HG03457 (cell line): ENCODE measurements around the gene ACLY.

Experiments
- ATAC-seq: cut with Tn5 transposase; IDR thresholded peaks from one replicate; pipeline ENCODE4 v1.9.1; 2021; ENCODE audit warnings: moderate number of reproducible peaks; ENCODE audit not compliant: unreplicated experiment

The ACLY gene

DNA sequence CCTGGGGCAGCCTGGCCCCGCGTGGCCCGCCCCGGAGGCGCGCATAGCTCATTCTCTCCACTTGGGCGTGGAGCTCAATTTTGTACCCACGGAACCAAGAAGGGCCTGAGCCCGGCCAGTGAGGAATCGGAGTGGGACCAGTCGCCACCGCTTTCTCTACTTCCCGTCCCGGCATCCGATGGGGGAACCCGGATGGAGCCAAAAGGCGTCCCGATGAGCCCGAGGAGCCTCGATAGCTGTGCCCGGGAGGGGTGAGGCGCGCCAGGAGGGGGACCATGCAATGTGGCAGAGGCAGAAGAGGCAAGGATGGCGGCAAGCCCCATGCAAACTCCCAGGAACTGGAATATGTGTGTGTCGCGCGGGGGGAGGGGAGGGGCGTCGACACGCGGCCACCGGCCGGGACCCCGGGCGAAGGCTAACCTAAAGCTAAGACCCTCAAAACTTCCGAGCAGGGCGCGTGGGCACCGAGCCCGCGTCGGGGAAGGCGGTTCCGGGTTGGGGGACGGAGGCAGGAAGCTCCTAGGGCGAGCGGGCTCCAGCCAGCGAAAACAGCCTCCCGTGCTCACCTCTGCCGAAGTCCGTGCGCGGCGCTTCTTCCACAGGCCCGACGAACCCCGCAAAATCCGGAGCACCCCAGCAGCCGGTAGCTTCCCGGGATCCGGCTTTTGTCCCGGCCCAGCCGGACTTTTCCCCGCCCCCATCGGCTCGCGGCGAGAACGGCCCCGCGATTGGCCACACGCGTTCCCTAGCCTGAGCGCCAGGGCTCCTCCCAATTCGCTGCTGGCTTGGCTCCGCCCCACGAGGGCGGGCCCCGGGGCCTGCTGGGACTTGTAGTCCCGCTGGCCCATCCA is at the start of gene ACLY:
Gene ACLY (minus strand): TSS at position 638 of the 851 bp plus-strand sequence. CDS start 5,078 bp downstream, outside the sequence.
- peak; percentile 86 for ATAC-seq

DNA sequence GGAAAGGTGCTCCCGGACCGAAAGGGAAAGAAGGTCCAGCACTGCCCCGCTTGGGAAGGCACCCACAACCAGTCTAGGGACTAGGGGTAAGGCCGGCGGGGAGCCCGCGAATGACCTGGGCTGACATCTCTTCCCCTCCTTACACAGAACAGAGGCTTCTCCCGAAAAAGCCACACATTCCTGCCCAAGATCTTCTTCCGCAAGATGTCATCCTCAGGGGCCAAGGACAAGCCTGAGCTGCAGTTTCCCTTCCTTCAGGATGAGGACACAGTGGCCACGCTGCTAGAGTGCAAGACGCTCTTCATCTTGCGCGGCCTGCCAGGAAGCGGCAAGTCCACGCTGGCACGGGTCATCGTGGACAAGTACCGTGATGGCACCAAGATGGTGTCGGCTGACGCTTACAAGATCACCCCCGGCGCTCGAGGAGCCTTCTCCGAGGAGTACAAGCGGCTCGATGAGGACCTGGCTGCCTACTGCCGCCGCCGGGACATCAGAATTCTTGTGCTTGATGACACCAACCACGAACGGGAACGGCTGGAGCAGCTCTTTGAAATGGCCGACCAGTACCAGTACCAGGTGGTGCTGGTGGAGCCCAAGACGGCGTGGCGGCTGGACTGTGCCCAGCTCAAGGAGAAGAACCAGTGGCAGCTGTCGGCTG is 49.3 kb upstream of the ACLY start:
- no peak for ATAC-seq

DNA sequence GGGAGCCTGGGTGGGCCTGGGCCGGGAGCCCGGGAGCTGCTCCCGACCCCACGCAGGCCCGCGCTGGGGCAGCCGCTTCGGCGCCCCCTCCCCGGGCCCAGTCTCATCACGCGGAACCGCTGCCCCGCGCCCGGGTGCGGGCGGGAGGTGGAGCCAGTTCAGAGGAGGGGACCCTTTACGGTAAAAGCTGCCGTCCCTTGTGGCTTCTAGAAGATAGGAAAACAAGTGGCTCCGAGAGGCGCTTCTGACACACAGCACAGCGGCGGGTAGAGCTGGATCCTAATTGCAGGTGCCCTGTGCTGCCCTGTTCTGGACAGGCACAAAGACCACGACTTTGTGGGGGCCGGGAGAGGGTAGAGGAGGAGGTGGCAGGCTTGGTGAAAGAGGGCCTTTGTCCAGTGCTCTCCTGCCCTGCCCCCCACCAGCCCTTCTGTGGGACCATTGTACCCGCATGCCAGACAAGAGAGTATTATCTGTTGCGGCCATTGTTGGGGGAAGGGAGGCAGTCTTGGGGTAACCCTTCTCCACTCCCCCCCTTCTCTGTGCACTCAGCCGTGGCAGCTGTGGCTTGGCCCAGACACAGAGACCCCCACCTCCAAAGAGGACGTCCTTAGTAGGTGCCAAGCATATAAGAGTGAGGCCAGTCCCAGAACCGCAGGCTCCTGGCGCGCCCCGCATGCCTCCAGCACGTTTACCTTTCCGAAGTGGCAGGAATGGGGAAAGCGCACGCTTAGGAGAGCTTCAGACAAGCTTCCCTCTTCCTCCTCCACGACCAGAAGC is 48.6 kb upstream of the ACLY start:
- ATAC-seq: no peak

DNA sequence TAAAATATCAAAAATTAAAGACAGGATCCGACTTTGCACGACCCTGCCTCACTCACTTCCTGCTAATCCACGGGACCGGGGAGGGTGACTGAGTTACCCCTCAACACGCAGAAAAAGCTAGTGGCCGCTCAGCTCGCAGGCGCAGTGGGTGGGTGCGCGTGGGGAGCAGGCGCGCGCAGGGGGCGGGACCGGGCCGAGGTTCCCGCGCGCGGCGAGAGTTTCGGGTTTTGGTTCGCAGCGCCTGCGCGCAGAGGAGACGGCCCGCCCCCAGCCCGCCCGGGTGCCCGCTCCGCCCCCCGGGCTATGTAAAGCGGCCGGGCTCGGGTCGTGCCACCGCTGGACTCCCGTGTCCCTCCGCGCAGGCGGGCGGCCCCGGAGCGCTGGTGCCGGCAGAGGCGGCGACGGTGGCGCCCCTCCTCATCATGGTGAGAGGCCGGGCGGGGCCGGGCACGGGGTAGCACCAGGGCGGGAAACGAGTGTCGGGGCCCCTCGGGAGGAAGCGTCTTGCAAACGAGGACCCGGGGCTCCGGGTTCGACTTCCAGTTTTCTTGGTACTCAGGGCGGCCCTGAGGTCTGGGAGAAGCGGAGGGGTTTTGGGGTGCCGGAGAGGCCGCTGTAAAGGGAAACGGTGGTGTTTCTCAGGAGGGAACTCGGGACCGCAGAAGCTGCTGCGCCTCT is 47.9 kb upstream of the ACLY start, which contains the start of gene CNP:
Gene CNP (plus strand): TSS at position 333 of the 678 bp plus-strand sequence. CDS start 90 bp downstream, at position 423.
- peak; percentile 44 for ATAC-seq

DNA sequence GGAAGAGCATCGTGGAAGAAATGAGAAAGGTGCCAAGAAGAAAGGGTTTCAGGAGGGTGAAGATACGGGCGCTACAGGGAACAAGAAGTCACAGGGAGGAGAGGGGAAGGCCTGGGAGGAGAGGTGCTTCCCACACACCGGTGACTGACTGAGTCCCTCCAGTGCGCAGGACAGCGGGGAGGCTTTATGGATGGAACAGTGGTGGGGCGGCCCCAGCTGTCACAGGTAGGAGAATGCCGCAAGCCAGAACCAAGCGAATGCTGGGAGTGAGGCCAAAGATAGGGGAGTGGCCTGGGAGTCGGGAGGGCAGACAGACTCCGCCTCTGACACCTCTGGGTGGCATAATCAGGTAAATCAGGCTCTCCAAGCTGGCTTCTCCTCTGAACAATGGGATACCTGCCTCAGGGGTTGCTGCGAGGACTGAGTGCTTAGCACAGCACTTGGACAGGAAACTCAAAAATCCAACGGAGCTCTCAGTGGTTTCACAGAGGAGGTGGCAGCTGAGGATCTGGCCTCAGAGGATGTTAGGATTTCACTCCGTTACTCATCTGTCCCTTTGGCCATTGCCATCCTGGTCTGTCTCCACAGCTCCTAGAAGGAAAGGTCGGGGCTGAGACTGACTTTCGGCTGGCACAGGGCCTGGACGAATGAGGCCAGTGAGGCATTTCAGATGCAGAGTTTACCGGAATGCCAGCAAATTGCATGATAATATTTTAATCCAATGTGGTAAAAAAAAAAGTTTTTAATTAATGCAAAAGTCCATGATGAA is 47.1 kb upstream of the ACLY start:
- no peak for ATAC-seq

DNA sequence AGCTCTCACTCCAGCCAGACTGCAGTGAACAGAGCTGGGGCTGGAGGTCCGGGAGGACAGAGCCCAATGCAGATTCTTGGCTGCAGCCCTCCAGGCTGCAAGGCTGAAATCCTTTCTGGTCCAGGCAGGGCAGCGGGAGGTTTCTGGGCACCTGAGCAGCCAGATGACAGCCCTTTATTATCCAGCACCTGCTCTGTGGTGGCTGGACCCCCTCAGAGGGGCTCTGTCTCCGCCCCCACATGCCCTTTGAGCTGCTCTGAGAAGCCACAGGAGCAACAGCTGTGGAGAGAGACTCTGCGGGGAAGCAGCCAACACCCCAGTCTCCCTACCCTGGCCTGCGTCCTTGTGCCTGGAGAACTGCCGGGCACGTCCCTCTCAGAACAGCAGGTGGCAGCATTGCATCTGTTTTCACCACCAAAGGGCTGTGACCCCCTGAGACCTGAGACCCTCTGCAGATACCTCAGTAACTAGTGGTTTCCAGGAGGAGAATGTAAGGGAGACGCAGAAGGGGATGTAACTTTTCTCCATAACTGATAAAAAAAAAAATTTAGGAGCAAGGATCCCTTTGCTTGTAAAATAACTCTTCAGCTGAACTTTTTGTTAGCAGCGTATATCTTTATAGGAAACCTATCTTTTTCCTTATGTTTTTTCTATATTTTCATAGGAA is 44.1 kb upstream of the ACLY start:
- no peak for ATAC-seq

DNA sequence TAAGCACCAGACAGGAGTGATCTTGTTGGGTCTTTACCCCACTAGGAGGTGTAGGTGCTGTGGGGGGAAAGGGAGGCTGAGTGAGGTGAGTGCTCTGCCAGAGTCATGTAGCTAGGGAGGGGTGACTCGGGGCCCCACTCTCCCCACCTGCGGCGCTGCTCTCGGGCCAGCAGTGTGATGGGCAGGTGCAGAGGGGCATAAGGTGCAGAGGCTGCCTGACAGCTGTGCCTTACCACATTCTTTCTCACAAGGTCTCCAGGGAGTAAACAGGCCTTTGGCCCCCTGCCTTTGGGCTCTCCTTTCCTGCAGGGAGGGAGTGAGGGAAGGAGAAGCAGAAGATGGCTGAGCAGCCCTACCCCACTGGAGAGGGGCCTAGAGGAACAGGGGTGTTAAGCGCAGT is 43.4 kb upstream of the ACLY start:
- no peak for ATAC-seq

DNA sequence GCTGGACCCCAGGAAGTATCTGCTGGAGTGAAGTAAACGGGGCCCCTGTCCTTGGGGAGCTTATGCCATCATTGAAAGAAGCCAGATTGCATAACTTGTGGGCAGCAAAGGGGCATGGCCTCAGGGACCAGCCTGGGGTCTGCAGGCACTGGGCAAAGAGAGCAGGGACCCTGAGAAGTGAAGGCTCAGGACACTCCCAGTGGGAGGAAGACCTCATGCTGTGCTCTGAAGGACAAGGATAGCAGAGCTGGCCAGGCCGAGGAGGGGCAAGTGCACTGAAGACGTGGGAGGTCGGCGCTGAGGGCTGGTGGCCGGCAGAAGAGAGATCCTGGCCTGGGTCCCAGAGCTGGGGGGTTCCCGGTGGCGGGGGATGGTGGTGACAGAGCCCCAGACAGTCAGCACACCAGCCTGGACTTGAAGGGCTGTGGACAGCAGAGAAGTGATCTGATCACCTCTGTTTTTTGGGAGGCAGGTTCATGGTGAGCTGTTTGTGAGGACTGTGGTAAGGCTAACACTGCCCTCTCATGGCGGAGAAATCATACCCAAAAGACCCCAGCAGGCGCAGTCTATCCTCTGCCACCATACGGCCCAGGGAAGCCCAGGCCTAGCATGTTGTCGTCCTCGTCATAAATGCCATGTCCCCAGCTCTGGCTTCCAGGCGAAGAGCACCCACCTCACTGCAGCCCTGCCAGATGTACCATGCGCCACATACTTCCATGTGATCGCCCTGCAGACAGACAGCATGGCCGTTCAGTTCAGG is 40.8 kb upstream of the ACLY start:
- no peak for ATAC-seq

DNA sequence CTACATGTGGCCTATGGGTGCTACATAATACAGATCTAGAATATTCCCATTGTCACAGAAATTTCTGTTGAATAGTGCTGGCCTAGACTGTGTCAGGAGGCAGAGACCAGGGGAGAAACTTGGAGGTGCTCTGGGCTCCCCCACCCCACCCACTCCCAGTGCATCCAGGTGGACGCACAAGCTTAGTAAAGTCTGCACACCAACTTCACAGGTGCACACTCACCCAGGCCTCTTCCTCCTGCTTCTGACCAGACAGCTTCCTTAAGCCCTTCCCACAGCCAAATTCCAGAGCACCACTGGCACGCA is 40.2 kb upstream of the ACLY start:
- no peak for ATAC-seq

DNA sequence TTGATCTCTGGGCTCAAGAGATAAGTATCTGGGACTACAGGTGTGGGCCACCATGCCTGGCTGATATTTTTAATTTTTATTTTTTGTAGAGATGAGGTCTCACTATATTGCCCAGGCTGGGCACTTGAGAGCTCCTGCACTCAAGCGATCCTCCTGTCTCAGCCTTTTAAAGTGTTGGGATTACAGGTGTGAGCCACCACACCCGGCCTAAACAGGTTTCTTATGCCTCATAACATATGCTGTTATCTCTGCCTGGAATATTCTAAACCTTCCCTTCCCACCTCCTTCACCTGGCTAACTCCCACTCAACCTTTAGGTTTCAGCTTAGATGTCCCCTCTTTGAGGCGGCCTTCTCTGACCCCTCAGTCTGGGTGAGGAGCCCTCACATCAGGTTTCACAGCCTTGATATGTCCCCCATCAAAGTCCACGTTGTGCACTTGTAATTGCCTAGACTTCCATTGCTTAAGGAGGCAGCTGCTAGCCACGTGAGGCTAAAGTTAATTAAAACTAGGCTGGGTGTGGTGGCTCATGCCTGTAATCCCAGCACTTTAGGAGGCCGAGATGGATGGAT is 39.2 kb upstream of the ACLY start:
- ATAC-seq: no peak

DNA sequence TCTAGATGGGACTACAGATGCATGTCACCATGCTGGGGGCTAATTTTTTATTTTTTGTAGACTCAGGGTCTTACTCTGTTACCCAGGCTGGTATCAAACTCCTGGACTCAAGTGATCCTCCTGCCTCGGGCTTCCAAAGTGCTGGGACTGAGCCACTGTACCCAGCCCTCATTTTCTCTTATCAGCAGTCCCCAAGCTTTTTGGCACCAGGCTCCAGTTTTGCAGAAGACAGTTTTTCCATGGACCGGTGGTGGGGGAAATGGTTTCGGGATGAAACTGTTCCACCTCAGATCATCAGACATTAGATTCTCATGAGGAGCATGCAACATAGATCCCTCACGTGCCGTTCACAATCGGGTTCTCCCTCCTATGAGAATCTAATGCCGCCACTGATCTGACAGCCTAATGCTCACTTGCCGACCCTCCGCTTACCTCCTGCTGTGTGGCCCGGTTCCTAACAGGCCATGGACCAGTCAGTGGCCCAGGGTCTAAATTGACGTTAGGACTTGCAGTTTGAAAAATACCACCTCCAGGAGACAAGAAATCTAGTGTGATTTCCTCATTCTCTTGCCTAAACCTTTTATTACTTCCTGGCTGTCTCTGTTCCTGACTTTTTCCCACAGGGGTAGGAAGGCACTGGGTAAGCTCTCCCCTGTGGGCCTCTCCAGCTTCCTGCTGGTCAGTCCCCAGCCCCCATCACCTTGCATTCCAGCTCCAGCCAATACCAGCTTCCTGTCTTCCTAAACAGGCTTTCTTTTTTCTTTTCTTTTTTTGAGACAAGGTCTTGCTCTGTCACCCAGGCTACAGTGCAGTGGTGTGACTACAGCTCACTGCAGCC is 38.5 kb upstream of the ACLY start:
- no peak for ATAC-seq

DNA sequence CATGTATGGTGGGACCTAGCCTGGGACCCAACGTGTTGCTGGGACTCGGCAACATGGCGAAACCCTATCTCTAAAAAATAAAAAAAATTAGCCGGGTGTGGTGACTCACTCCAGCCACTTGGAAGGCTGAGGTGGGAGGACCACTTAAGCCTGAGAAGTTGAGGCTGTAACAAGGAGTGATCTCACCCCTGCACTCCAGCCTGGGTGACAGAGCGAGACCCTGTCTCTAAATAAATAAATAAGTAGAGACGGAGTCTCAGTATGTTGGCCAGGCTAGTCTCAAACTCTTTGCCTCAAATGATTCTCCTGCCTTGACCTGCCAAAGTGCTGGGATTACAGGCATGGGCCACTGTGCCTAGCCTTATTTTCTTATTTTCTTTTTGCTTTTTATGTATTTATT is 37.8 kb upstream of the ACLY start:
- no peak for ATAC-seq

DNA sequence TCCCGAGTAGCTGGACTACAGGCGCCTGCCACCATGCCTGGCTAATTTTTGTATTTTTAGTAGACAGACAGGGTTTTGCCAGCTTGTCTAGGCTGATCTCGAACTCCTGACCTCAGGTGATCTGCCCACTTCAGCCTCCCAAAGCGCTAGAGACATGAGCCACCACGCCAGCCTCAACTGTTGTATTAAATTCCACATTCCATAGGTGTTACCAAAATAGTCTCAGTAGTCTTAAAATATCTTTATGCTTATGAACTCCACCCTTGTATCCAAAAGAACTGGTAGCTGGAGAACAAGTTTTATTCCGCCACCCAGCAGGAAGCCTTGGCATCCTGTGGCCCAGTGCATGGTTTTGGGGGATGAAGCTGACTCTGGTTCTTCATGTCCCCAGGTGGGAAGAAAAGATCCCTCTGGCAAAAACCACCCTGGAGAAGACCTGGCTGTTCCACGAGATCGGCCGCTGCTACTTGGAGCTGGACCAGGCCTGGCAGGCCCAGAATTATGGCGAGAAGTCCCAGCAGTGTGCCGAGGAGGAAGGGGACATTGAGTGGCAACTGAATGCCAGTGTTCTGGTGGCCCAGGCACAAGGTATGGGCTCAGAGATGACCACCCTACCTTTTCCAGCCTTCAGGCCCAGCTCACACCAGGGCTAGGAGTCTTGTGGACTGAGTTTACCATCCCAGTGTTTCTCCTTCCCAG is 30.2 kb upstream of the ACLY start:
- no peak for ATAC-seq

DNA sequence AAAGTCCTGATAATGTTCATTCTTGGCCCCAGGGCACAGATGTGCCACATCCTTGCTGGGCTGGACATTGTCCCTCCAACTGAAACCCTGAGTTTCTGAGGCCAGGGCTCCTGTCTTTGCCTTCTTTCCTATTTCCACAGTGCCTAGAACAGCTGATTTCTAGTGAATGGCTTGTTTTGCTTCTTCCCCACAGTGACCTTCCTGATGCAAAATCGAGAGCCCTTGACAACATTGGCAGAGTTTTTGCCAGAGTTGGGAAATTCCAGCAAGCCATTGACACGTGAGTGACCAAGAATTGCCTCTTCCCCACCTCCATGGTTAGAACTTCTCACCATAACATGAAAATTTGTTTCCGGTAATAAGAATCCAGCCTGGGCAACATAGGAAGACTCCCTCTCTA is 26.2 kb upstream of the ACLY start:
- no peak for ATAC-seq

DNA sequence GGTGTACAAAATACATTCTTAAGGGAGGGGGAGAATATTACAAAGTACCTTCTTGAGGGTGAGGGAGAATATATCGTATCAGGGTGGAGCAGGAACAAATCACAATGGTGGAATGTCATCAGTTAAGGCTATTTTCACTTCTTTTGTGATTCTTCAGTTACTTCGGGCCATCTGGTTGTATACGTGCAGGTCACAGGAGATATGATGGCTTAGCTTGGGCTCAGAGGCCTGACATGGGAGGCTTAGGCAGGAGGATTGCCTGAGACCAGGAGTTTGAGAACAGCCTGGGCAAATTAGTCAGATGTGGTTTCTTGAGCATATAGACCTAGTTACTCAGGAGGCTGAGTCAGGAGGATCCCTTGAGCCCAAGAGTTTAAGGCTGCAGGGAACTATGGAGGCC is 24.7 kb upstream of the ACLY start:
- ATAC-seq: no peak

DNA sequence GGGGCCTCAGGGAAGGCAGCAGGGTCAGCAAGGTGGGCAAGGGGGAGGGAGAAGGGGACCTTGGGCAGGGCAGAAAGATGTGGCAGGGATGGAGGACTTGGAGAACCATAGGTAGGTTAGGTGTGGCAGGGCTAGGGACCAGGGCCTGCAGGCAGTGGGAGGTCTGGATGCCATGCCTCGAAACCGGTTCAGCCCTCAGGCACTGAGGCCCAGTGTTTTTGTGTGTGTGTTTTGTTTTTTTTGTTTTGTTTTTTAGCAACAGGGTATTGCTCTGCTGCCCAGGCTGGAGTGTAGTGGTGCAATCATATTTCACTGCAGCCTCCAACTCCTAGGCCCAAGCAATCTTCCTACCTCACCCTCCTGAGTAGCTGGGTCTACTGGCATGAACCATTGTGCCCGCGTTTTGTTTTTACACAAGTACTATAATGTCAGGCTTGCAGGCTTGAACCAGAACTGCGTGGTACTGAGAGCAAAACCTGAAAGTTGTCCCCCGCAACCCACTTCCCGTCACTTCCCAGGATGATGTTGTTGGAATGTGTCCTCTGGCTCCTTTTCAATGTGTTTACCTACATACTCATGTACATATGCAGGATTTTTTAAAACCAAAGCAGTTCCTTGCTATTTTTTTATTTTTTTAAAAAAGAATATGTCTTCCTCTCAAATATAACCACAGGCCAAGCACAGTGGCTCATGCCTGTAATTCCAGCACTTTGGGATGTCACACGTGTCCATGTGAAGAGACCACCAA is 24.0 kb upstream of the ACLY start:
- ATAC-seq: no peak

DNA sequence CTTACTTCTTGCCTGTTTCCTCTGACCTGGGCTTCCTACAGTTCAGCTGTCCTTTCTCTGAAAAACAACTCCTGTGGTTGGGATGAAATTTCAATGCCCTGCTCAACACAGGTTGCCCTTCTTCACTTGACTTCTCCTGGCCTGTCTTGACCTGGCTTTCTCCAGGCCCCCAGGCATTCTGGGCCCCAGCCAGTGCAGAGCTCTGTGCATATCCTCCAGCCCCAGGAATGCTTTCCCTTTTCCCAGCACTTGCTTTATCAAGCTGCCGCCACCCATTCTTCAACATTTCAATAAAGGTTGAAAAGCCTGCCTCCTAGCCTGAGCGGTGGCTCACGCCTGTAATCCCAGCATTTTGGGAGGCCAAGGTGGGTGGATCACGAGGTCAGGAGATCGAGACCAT is 22.4 kb upstream of the ACLY start:
- ATAC-seq: no peak
